Measurements from ENCODE around the gene USP21. TPM values are rescaled to one million over a fixed set of nuclear protein-coding genes. Genes with fewer than 3 reads are reported as not detected.
A peak's percentile ranks its signal among the peaks of the same experiment; 100 is the strongest.

USP21 gene
- total RNA-seq, 1 experiment from 2014 or later = 4.0 TPM

GRCh38 chr1:161131523-161132409 is 27.5 kb upstream of the USP21 start:
- DNase-seq (ENCODE audit: low read depth, low spot score) = no peak
- in situ Hi-C loops (cut with HindIII; ENCODE audit: low pct_unique_long_range_greater_than_20kb, low sequenced_read_pairs) = no loop called here

- in situ Hi-C loops (cut with HindIII; ENCODE audit: low pct_unique_long_range_greater_than_20kb, low sequenced_read_pairs) = no loop called here
- DNase-seq (ENCODE audit: low read depth, low spot score) = peak; percentile 97
Measured at GRCh38 chr1:161132410-161133219, 26.7 kb upstream of the USP21 start, which contains the start of gene DEDD. TSS of gene DEDD (minus strand) at chr1:161132667. CDS start at chr1:161124462, 8,205 bp downstream.

GRCh38 chr1:161133220-161133740 is 26.0 kb upstream of the USP21 start:
- DNase-seq (ENCODE audit: low read depth, low spot score) = no peak
- in situ Hi-C loops (cut with HindIII; ENCODE audit: low pct_unique_long_range_greater_than_20kb, low sequenced_read_pairs) = no loop called here

GRCh38 chr1:161137881-161138280 is 21.4 kb upstream of the USP21 start:
- DNase-seq (ENCODE audit: low read depth, low spot score) = no peak
- in situ Hi-C loops (cut with HindIII; ENCODE audit: low pct_unique_long_range_greater_than_20kb, low sequenced_read_pairs) = no loop called here

GRCh38 chr1:161138431-161138830 is 20.9 kb upstream of the USP21 start:
- in situ Hi-C loops (cut with HindIII; ENCODE audit: low pct_unique_long_range_greater_than_20kb, low sequenced_read_pairs) = no loop called here

GRCh38 chr1:161139766-161140165 is 19.5 kb upstream of the USP21 start:
- in situ Hi-C loops (cut with HindIII; ENCODE audit: low pct_unique_long_range_greater_than_20kb, low sequenced_read_pairs) = no loop called here
- peak; percentile 63 for DNase-seq (ENCODE audit: low read depth, low spot score)

More at GRCh38 chr1:161138431-161138830, 20.9 kb upstream of the USP21 start:
- no peak for DNase-seq (ENCODE audit: low read depth, low spot score)

- in situ Hi-C loops (cut with HindIII; ENCODE audit: low pct_unique_long_range_greater_than_20kb, low sequenced_read_pairs) = no loop called here
Measured at GRCh38 chr1:161140755-161141400, 18.4 kb upstream of the USP21 start.

GRCh38 chr1:161145832-161146231 is 13.5 kb upstream of the USP21 start:
- no peak for DNase-seq (ENCODE audit: low read depth, low spot score)
- in situ Hi-C loops (cut with HindIII; ENCODE audit: low pct_unique_long_range_greater_than_20kb, low sequenced_read_pairs) = no loop called here

More at GRCh38 chr1:161140755-161141400, 18.4 kb upstream of the USP21 start:
- DNase-seq (ENCODE audit: low read depth, low spot score) = no peak

GRCh38 chr1:161153176-161153575 is 6.1 kb upstream of the USP21 start:
- in situ Hi-C loops (cut with HindIII; ENCODE audit: low pct_unique_long_range_greater_than_20kb, low sequenced_read_pairs) = no loop called here
- no peak for DNase-seq (ENCODE audit: low read depth, low spot score)

GRCh38 chr1:161153682-161154337 is 5.5 kb upstream of the USP21 start, which contains the start of gene UFC1:
TSS of gene UFC1 (plus strand) at chr1:161153978. CDS start at chr1:161153998, 20 bp downstream.
- DNase-seq (ENCODE audit: low read depth, low spot score) = peak; percentile 94
- in situ Hi-C loops (cut with HindIII; ENCODE audit: low pct_unique_long_range_greater_than_20kb, low sequenced_read_pairs) = no loop called here

GRCh38 chr1:161157867-161158266 is 1.4 kb upstream of the USP21 start:
- in situ Hi-C loops (cut with HindIII; ENCODE audit: low pct_unique_long_range_greater_than_20kb, low sequenced_read_pairs) = no loop called here
- DNase-seq (ENCODE audit: low read depth, low spot score) = no peak

- in situ Hi-C loops (cut with HindIII; ENCODE audit: low pct_unique_long_range_greater_than_20kb, low sequenced_read_pairs) = no loop called here
- no peak for DNase-seq (ENCODE audit: low read depth, low spot score)
Measured at GRCh38 chr1:161158316-161159010, 837 bp upstream of the USP21 start.

GRCh38 chr1:161159913-161160243 is 578 bp downstream of the USP21 start:
- DNase-seq (ENCODE audit: low read depth, low spot score) = no peak
- in situ Hi-C loops (cut with HindIII; ENCODE audit: low pct_unique_long_range_greater_than_20kb, low sequenced_read_pairs) = no loop called here

- DNase-seq (ENCODE audit: low read depth, low spot score) = no peak
- in situ Hi-C loops (cut with HindIII; ENCODE audit: low pct_unique_long_range_greater_than_20kb, low sequenced_read_pairs) = no loop called here
Measured at GRCh38 chr1:161160671-161161145, 1.4 kb downstream of the USP21 start.

GRCh38 chr1:161161652-161162051 is 2.4 kb downstream of the USP21 start:
- in situ Hi-C loops (cut with HindIII; ENCODE audit: low pct_unique_long_range_greater_than_20kb, low sequenced_read_pairs) = no loop called here
- no peak for DNase-seq (ENCODE audit: low read depth, low spot score)

GRCh38 chr1:161162052-161162451 is 2.8 kb downstream of the USP21 start:
- no peak for DNase-seq (ENCODE audit: low read depth, low spot score)
- in situ Hi-C loops (cut with HindIII; ENCODE audit: low pct_unique_long_range_greater_than_20kb, low sequenced_read_pairs) = no loop called here

- no peak for DNase-seq (ENCODE audit: low read depth, low spot score)
- in situ Hi-C loops (cut with HindIII; ENCODE audit: low pct_unique_long_range_greater_than_20kb, low sequenced_read_pairs) = no loop called here
Measured at GRCh38 chr1:161162806-161163205, 3.5 kb downstream of the USP21 start.

Measured in SK-MEL-5 (cell line).